Pancreas (tissue), 10 donors: ENCODE data around the gene SSH3. TPM values are rescaled to one million over a fixed set of nuclear protein-coding genes. Genes with fewer than 3 reads are reported as not detected.

ENCODE experiments used
- ATAC-seq, 4 donors: fragments of 200-7000 bp; cut with Tn5 transposase; one replicate each; pipeline versions ENCODE4 v1.8.0 to v1.9.1; 2020; ENCODE audit warnings: mild to moderate bottlenecking in 4 of 4, moderate library complexity in 4 of 4
- DNase-seq, 6 donors: peaks; one replicate each; pipeline ENCODE4 v3.0.0-alpha.2; 2020
- FAIRE-seq: peaks from 2 replicates; lab custom pipeline; 2012; peaks lifted over from hg19 to GRCh38; lab: Jason Lieb, UNC
- H3K27ac ChIP-seq, 4 donors: fragments of 200-600 bp; sonication (generic); 1 replicate in 3 of 4; 2 replicates in 1 of 4; pipeline versions ENCODE4 v1.5.0 to v1.8.0; 2020
- H3K27me3 ChIP-seq, 4 donors: fragments of 200-600 bp; one replicate each; pipeline ENCODE4 v1.8.0; 2021
- H3K36me3 ChIP-seq, 3 donors: fragments of 200-600 bp; sonication (generic) in 1 of 3; one replicate each; pipeline versions ENCODE4 v1.5.0 to v1.8.0; 2020 to 2021
- H3K4me1 ChIP-seq, 3 donors: fragments of 200-600 bp; one replicate each; pipeline ENCODE4 v1.8.0; 2021
- H3K4me3 ChIP-seq, 4 donors: fragments of 200-600 bp; sonication (generic) in 2 of 4; one replicate each; pipeline versions ENCODE4 v1.5.0 to v1.8.0; 2020 to 2021
- H3K9me3 ChIP-seq, 4 donors: fragments of 200-600 bp; one replicate each; pipeline ENCODE4 v1.8.0; 2021
- CTCF ChIP-seq, 4 donors: fragments of 200-600 bp; sonication (generic) in 3 of 4; IDR thresholded peaks; one replicate each; pipeline versions ENCODE4 v1.5.0 to v1.8.0; 2021; ENCODE audit warnings: antibody characterized with exemption in 4 of 4
- WGBS, 2 donors: extraction: QIAGEN DNeasy Blood & Tissue Kit; methylation state at CpG; one replicate each; pipeline ENCODE4 v1.1.7; 2013; 5-methylcytosine and 5-hydroxymethylcytosine counted together
- intact Hi-C, 3 donors: fragments of 100-400 bp; cut with DNase I; formaldehyde crosslinking; loops; one replicate each; pipeline versions ENCODE4 v1.11.1 to v1.14.2; 2022
- polyA plus RNA-seq, 2 donors: library from polyadenylated mRNA; stranded (reverse); fragments of 200-250 nt; gene quantifications; one replicate each; pipeline ENCODE4 v1.2.3, GENCODE V29; 2013
- total RNA-seq, 6 donors: library from RNA; stranded (reverse); fragmentation: NEBNext Ultra II Directional in 4 of 6; extraction: Animal tissue kit (Norgen Biotek cat#: 25700) in 4 of 6; gene quantifications; one replicate each; pipeline versions ENCODE4 v1.2.1 to v1.2.4, GENCODE V29; 2021 to 2023
- donor health status: healthy with polysubstance abuse.
- donor health status: DM: no; HTN: no; CAD: no; lungs with moderate emphysema.
- donor health status: DM: no; HTN: no; CAD: no.
- donor health status: control.
- donor health status: control.
- donor health status: Bipolar disorder and iron deficiency.
- donor health status: DM: yes; HTN: yes; CAD: no.
- donor health status: DM: no; HTN: no; CAD: no.
- donor health status: DM: no; HTN: no; CAD: no.
- donor health status: DM: yes; HTN: yes; CAD: no.

Gene SSH3
- total RNA-seq (10 to 100 TPM; 15.2 to 29.1 (median 21.2) TPM), polyA plus RNA-seq (10 to 100 TPM; 29.0 to 29.2 TPM)

GRCh38 chr11:67303132-67303834, at the start of gene SSH3:
Gene SSH3 (plus strand): TSS chr11:67303530. CDS start chr11:67303626, 96 bp downstream.
- FAIRE-seq = no peak
- DNase-seq = peak; percentile 85 to 96 (median 88)
- H3K9me3 ChIP-seq = no peaks in the 10 kb centered on the region
- intact Hi-C loops = no loop called here
- 1% methylated on average over 25 to 65 of the region's 65 CpGs for WGBS, 2 donors
- TF ChIP-seq CTCF (IDR thresholded peaks at IDR 0.05) = no peak
- peak within 1 kb of the TSS; percentile 75 to 97 (median 92) for H3K4me3 ChIP-seq
- H3K36me3 ChIP-seq = peaks cover 0 to 7% (median 0%) of the 10 kb centered on the region in 3 donors
- peaks cover 3 to 11% (median 10%) of the 10 kb centered on the region in 3 donors for H3K4me1 ChIP-seq
- H3K27me3 ChIP-seq = no peaks in the 10 kb centered on the region
- H3K27ac ChIP-seq = peak within 1 kb of the TSS; percentile 62 to 78 (median 71)
- peak; percentile 92 to 95 (median 94) for ATAC-seq

- Histone ChIP-seq H3K27ac (no peak overlapping the region), H3K4me1 (no peaks in the 10 kb centered on the region), H3K4me3 (no peak overlapping the region), H3K27me3 (no peaks in the 10 kb centered on the region), H3K9me3 (no peaks in the 10 kb centered on the region), H3K36me3 (peaks cover 6 to 69% (median 48%) of the 10 kb centered on the region in 3 donors)
- ATAC-seq = peak in 1 of 4 donors; percentile 7
- intact Hi-C loops = loop anchor here in 1 of 3 donors (10.0 kb wide), 1 partner anchor 131 kb away; no protein-coding TSS in a partner anchor
- no peak for FAIRE-seq
- TF ChIP-seq CTCF (IDR thresholded peaks at IDR 0.05) = no peak
- 86 to 87% methylated on average over 14 of the region's 14 CpGs for WGBS, 2 donors
- peak in 1 of 6 donors; percentile 6 for DNase-seq
Observed at GRCh38 chr11:67253872-67254624, 49.3 kb upstream of the SSH3 start.

GRCh38 chr11:67254798-67255197, 48.5 kb upstream of the SSH3 start:
- Histone ChIP-seq H3K36me3 (peaks cover 6 to 62% (median 40%) of the 10 kb centered on the region in 3 donors), H3K4me1 (no peaks in the 10 kb centered on the region), H3K4me3 (no peak overlapping the region), H3K9me3 (no peaks in the 10 kb centered on the region), H3K27me3 (no peaks in the 10 kb centered on the region), H3K27ac (no peak overlapping the region)
- 84 to 86% methylated on average over 15 of the region's 15 CpGs for WGBS, 2 donors
- ATAC-seq = no peak
- DNase-seq = peak in 1 of 6 donors; percentile 6
- intact Hi-C loops = loop anchor here in 1 of 3 donors (10.0 kb wide), 1 partner anchor 130 kb away; no protein-coding TSS in a partner anchor
- TF ChIP-seq CTCF (IDR thresholded peaks at IDR 0.05) = no peak
- FAIRE-seq = no peak

- H3K36me3 ChIP-seq = peaks cover 6 to 56% (median 35%) of the 10 kb centered on the region in 3 donors
- FAIRE-seq (no peak), DNase-seq (peak in 1 of 6 donors; percentile 35), ATAC-seq (no peak)
- no peak overlapping the region for H3K4me3 ChIP-seq
- 83 to 89% methylated on average over 10 of the region's 10 CpGs for WGBS, 2 donors
- no peak for TF ChIP-seq CTCF (IDR thresholded peaks at IDR 0.05)
- H3K27me3 ChIP-seq = no peaks in the 10 kb centered on the region
- no peak overlapping the region for H3K27ac ChIP-seq
- H3K9me3 ChIP-seq = no peaks in the 10 kb centered on the region
- intact Hi-C loops = loop anchor here in 1 of 3 donors (10.0 kb wide), 1 partner anchor 129 kb away; no protein-coding TSS in a partner anchor
- H3K4me1 ChIP-seq = no peaks in the 10 kb centered on the region
Observed at GRCh38 chr11:67255353-67255752, 48.0 kb upstream of the SSH3 start.
